Effector memory CD4-positive, alpha-beta T cell (primary cell): ENCODE measurements around the gene GNPAT.

ENCODE experiments used
- DNase-seq, 3 donors: peaks; one replicate each; pipeline ENCODE4 v3.0.0-alpha.2; 2020
- H3K27ac ChIP-seq: 2 replicates; pipeline ENCODE4 v1.7.0; 2013; ENCODE audit warnings: mild to moderate bottlenecking, low read length, moderate library complexity; ENCODE audit not compliant: insufficient read depth, poor library complexity, severe bottlenecking
- H3K27me3 ChIP-seq: replicated peaks from 2 replicates; pipeline ENCODE4 v1.7.0; 2013; ENCODE audit warnings: mild to moderate bottlenecking, low read length; ENCODE audit not compliant: insufficient read depth, control insufficient read depth, poor library complexity, severe bottlenecking
- H3K36me3 ChIP-seq: 2 replicates; pipeline ENCODE4 v1.7.0; 2013; ENCODE audit warnings: mild to moderate bottlenecking, low read length, moderate library complexity; ENCODE audit not compliant: control insufficient read depth, insufficient read depth
- H3K4me1 ChIP-seq: 2 replicates; pipeline ENCODE4 v1.7.0; 2013; ENCODE audit warnings: low read length, mild to moderate bottlenecking; ENCODE audit not compliant: control insufficient read depth, insufficient read depth, poor library complexity, severe bottlenecking
- H3K4me3 ChIP-seq: 2 replicates; pipeline ENCODE4 v1.7.0; 2013; ENCODE audit warnings: low read length, low read depth, mild to moderate bottlenecking; ENCODE audit not compliant: insufficient read depth, poor library complexity, severe bottlenecking
- H3K9me3 ChIP-seq: 2 replicates; pipeline ENCODE4 v1.7.0; 2013; ENCODE audit warnings: mild to moderate bottlenecking, low read length, moderate library complexity; ENCODE audit not compliant: control insufficient read depth

The GNPAT gene

GRCh38 chr1:231201375-231201978, 39.5 kb upstream of the GNPAT start:
- no peak for DNase-seq
- no peaks in the 10 kb centered on the region for H3K27me3 ChIP-seq
- no peaks in the 10 kb centered on the region for H3K9me3 ChIP-seq
- H3K27ac ChIP-seq: no peak overlapping the region
- no peak overlapping the region for H3K4me3 ChIP-seq
- no peaks in the 10 kb centered on the region for H3K36me3 ChIP-seq
- no peaks in the 10 kb centered on the region for H3K4me1 ChIP-seq

DNA sequence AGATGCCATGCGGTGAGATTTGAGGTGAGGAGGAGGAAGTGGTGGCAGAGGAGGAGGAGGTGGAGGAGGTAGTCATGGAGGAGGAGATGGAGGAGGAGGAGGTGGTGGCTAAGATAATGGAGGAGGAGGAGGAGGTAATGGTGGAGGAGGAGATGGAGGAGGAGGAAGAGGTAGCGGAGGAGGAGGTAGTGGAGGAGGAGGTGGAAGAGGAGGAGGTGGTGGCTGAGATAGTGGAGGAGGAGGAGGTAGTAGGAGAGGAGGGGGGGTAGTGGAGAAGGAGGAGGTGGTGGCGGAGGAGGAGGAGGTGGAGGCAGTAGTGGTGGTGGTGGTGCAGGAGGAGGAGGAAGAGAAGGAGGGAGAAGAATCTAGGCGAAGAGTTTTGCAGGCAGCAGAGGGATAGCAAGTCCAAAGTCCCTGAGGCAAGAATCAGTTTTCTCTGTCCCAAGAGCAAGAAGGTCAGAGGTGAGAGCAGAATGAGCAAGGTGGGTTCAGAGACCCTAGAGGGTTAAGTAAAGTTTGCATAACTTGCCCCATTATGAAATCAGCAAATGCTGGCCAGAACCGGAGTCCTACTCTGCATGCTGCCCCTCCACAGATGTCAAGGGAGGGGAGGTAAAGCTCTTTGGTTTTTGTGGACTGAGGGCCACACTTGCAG, 38.9 kb upstream of the GNPAT start:
- no peaks in the 10 kb centered on the region for H3K27me3 ChIP-seq
- H3K27ac ChIP-seq: no peak overlapping the region
- DNase-seq: no peak

DNA sequence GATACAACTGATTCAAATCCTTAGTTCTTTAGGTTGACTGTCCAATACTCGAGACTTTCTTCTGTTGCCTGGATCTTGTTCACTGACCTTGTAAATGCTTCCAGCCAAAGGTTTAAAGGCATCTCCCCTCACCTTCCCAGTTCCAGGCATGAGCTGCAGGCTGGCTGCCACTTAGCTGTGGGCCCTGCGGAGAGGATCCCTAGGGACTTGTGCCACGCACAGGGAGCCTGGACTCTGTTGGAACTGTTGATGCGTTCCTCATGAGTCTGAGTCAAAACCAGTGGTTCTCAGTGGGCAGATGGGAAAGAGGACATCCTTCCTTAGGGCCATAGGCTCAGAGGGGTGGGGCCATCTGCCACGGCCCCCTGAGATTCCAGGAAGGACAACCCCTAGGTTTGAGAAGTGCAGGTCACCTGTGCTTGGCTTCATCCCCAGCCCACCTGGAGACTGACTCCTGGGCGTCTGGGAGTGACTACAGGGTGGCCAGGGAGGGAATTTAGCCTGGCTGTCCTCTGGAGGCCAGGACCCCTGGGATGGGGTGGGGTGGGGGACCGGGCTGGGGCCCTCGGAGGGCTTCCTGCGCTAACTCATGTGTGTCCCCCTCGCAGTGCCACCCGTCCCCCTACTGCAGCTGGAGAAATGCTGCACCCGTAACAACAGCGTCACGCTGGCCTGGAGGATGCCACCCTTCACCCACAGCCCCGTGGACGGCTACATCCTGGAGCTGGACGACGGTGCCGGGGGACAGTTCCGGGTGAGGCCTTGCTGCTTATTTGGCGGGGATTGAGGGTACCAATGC, 37.6 kb upstream of the GNPAT start:
- Histone ChIP-seq H3K27ac (no peak overlapping the region), H3K4me1 (no peaks in the 10 kb centered on the region), H3K36me3 (no peaks in the 10 kb centered on the region), H3K4me3 (no peak overlapping the region), H3K9me3 (no peaks in the 10 kb centered on the region), H3K27me3 (no peaks in the 10 kb centered on the region)
- DNase-seq: no peak

More for the DNA sequence above, 38.9 kb upstream of the GNPAT start:
- H3K4me1 ChIP-seq: no peaks in the 10 kb centered on the region
- no peaks in the 10 kb centered on the region for H3K9me3 ChIP-seq
- H3K36me3 ChIP-seq: no peaks in the 10 kb centered on the region
- no peak overlapping the region for H3K4me3 ChIP-seq

DNA sequence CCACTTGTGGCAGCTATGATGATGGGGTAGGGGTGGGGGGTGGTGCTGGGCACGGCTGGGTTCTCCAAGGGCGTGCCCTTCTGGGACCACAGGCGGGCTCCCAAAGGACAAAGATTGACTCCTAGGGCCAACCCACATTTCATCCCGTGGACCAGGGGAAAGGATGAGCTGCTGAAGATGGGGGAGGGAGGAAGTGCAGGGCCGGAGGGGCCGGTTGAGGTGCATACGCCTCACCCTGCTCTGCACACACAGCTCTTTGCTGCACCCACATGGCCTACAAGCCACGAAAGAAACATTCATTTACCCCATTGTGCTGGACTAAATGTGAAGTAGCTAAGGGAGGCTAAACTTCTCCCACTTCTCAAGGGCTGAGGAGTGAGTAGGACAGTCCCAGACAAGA, 34.2 kb upstream of the GNPAT start:
- peaks cover 8% of the 10 kb centered on the region for H3K4me1 ChIP-seq
- no peaks in the 10 kb centered on the region for H3K9me3 ChIP-seq
- no peaks in the 10 kb centered on the region for H3K36me3 ChIP-seq
- DNase-seq: no peak
- H3K4me3 ChIP-seq: no peak overlapping the region
- no peak overlapping the region for H3K27ac ChIP-seq
- H3K27me3 ChIP-seq: no peaks in the 10 kb centered on the region

GRCh38 chr1:231207437-231207836, 33.6 kb upstream of the GNPAT start:
- no peak for DNase-seq
- no peak overlapping the region for H3K27ac ChIP-seq
- no peaks in the 10 kb centered on the region for H3K9me3 ChIP-seq
- H3K4me3 ChIP-seq: no peak overlapping the region
- peaks cover 8% of the 10 kb centered on the region for H3K4me1 ChIP-seq
- no peaks in the 10 kb centered on the region for H3K36me3 ChIP-seq
- H3K27me3 ChIP-seq: no peaks in the 10 kb centered on the region

- Histone ChIP-seq H3K27ac (no peak overlapping the region), H3K27me3 (no peaks in the 10 kb centered on the region), H3K4me1 (peaks cover 8% of the 10 kb centered on the region), H3K36me3 (no peaks in the 10 kb centered on the region), H3K4me3 (no peak overlapping the region), H3K9me3 (no peaks in the 10 kb centered on the region)
- no peak for DNase-seq
Observed at GRCh38 chr1:231208980-231209379, 32.0 kb upstream of the GNPAT start.

DNA sequence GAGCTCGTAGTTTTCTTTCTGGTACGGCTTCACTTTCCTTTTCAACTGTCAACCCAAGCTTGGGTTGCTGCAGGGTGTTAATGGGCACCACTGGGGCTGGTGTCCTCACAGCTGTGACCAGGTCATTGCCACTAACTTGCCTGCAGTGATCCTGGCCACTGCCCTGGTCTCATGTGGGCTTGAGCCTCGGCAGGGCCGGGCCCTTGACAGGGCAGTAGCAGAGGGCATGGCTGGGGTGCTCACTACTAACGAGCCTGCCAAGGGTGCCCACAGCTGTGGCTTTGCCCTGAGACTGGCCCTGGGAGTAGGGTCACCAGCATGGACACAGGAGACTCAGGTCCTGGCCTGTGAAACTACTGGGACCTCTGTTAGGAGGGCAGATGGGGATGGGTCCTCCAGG, 31.5 kb upstream of the GNPAT start:
- H3K9me3 ChIP-seq: no peaks in the 10 kb centered on the region
- no peak overlapping the region for H3K27ac ChIP-seq

GRCh38 chr1:231210126-231210525, 30.9 kb upstream of the GNPAT start:
- no peak overlapping the region for H3K4me3 ChIP-seq
- H3K4me1 ChIP-seq: peaks cover 8% of the 10 kb centered on the region
- DNase-seq: no peak
- no peaks in the 10 kb centered on the region for H3K27me3 ChIP-seq
- H3K36me3 ChIP-seq: no peaks in the 10 kb centered on the region
- H3K9me3 ChIP-seq: no peaks in the 10 kb centered on the region
- H3K27ac ChIP-seq: no peak overlapping the region

More for the DNA sequence above, 31.5 kb upstream of the GNPAT start:
- Histone ChIP-seq H3K36me3 (no peaks in the 10 kb centered on the region), H3K4me3 (no peak overlapping the region), H3K27me3 (no peaks in the 10 kb centered on the region), H3K4me1 (peaks cover 8% of the 10 kb centered on the region)
- DNase-seq: no peak

- no peaks in the 10 kb centered on the region for H3K9me3 ChIP-seq
- peaks cover 8% of the 10 kb centered on the region for H3K4me1 ChIP-seq
- peak; percentile 76 to 85 (median 83) for DNase-seq
- H3K27ac ChIP-seq: no peak overlapping the region
- no peaks in the 10 kb centered on the region for H3K36me3 ChIP-seq
- peak overlapping the region; percentile 53 for H3K4me3 ChIP-seq
- H3K27me3 ChIP-seq: no peaks in the 10 kb centered on the region
Observed at GRCh38 chr1:231211005-231211857, 29.8 kb upstream of the GNPAT start.
